Measurements from ENCODE around the gene KIAA2012.

Gene KIAA2012

DNA sequence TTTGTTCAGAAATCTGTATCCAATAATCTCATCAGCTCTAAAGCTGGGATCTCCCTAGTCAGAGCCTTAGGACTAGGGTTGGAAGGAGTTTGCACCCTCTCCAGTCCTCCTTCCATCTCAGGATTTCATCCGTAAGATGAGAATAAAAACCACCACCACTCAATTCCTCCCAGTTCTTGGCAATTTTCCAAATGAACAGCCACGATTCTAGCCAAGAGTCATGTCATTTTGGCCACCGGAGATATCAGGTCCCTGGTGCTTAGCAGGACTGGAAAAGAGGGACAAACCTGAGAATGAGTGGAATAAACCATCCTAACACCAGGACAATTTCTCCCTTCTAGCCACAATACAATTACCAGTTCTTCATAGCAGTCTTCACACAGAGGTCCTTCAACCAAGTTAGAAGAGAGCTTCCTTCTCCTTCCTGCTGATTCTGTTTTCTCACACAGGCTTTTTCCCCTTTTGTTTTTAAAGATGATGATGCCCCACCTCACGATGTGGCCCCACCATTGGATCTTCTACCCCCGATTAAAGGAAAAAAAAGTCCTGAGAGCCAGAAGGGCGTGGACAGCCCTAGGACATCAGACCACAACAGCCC lies 36.2 kb downstream of the KIAA2012 start:
- DNase-seq (ENCODE audit: insufficient read length) (no peak), FAIRE-seq (no peak)
- TF ChIP-seq TAF1 (IDR thresholded peaks at IDR 0.05; ENCODE audit: borderline replicate concordance, low read depth, low read length) (no peak), POLR2A (IDR thresholded peaks at IDR 0.05; ENCODE audit: low read depth, low read length) (no peak), POLR2AphosphoS5 (IDR thresholded peaks at IDR 0.05; ENCODE audit: low read depth, low read length) (no peak)

DNA sequence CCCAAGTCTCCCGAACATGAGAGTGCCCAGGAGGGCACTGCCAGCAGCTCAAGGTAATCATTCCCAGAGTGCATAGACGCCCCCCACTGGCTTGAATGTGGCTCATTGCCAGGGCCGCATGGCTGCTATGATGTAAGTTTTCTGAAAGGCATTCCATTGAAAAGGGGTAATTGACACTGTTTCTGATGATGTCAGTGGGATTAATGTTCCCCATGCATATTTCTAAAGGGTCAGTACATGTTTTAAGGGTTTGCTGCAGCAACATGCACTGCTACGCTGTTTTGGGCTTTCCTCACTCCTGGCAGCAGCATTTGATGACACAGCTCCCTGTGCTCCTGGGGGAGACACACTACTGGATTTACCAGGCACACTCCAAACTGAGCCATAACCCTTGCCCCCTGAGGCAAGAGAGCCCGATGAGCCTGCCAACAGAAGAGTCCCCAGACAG lies 36.7 kb downstream of the KIAA2012 start:
- no peak for DNase-seq (ENCODE audit: insufficient read length)
- no peak for FAIRE-seq

DNA sequence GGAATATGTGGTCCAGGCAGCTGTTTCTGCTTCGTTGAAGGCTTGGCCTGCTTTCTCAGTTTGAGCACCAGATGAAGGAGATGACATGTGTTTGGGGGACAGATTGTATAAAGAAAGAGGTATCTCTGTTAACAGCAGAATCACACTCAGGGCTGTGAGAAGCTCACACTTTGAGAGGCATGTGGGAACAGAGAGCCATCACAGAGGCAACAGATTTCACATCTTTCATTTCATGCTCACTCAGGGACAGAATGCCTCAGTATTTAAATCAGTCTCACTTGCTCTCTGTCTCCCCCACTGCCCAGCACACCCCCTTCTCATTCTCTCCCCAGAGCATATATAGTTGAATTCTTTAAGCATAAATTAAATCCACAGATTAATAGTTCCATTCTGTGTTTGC lies 37.4 kb downstream of the KIAA2012 start:
- DNase-seq (ENCODE audit: insufficient read length) (no peak), FAIRE-seq (no peak)
- TF ChIP-seq POLR2AphosphoS5 (IDR thresholded peaks at IDR 0.05; ENCODE audit: low read depth, low read length) (no peak), TAF1 (IDR thresholded peaks at IDR 0.05; ENCODE audit: borderline replicate concordance, low read depth, low read length) (no peak), POLR2A (IDR thresholded peaks at IDR 0.05; ENCODE audit: low read depth, low read length) (no peak)

More for the DNA sequence above, 36.7 kb downstream of the KIAA2012 start:
- TF ChIP-seq TAF1 (IDR thresholded peaks at IDR 0.05; ENCODE audit: borderline replicate concordance, low read depth, low read length), result no peak
- no peak for TF ChIP-seq POLR2AphosphoS5 (IDR thresholded peaks at IDR 0.05; ENCODE audit: low read depth, low read length)
- TF ChIP-seq POLR2A (IDR thresholded peaks at IDR 0.05; ENCODE audit: low read depth, low read length), result no peak

DNA sequence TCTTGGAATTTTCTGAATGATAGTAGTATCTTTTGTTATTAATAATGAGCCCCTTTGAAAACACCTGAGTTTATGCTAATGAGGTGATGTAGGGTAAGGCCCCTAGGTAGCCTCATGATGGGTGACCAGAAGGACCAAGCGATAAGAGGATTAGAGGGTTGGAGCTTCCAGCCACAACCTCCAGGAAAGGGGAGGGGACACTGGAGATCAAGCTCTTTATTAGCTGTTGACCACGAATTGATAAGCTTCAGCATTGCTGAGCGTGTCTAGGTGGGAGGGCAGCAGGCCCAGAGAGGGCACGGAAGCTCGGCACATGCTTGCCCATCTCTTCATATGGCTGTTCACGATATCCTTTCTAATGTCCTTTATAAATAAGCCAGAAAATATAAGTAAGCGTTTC lies 39.0 kb downstream of the KIAA2012 start:
- FAIRE-seq, result no peak
- TF ChIP-seq POLR2AphosphoS5 (IDR thresholded peaks at IDR 0.05; ENCODE audit: low read depth, low read length) (no peak), POLR2A (IDR thresholded peaks at IDR 0.05; ENCODE audit: low read depth, low read length) (no peak), TAF1 (IDR thresholded peaks at IDR 0.05; ENCODE audit: borderline replicate concordance, low read depth, low read length) (no peak)
- DNase-seq (ENCODE audit: insufficient read length), result no peak

DNA sequence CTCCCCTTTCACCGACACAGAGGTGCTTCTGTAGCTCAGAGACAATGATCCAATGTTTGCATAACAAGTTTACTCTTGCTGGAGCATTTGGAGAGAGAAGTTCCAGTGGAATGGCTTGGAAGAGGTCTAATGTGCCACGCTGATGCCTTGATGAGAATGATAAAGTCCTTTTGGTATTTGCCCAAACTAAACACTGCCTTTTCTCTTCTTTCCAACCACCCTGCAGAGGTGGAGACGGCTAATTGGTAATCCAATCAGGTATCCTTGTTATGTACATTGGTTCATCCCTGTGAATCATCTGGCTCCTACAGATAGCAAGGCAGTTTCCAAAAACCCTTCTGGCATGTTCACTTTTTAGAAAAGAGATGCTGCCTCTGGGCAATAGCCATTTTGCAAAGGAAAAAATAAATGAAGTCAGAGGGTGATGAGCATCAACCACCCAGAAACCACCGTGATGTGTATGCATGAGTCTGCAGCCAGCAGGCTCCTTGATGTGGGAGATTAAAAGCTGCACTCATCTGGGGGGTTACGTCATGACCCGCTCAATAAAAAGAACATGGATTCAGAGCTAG lies 40.6 kb downstream of the KIAA2012 start:
- FAIRE-seq, result no peak
- TF ChIP-seq POLR2AphosphoS5 (IDR thresholded peaks at IDR 0.05; ENCODE audit: low read depth, low read length) (no peak), POLR2A (IDR thresholded peaks at IDR 0.05; ENCODE audit: low read depth, low read length) (no peak), TAF1 (IDR thresholded peaks at IDR 0.05; ENCODE audit: borderline replicate concordance, low read depth, low read length) (no peak)
- no peak for DNase-seq (ENCODE audit: insufficient read length)

DNA sequence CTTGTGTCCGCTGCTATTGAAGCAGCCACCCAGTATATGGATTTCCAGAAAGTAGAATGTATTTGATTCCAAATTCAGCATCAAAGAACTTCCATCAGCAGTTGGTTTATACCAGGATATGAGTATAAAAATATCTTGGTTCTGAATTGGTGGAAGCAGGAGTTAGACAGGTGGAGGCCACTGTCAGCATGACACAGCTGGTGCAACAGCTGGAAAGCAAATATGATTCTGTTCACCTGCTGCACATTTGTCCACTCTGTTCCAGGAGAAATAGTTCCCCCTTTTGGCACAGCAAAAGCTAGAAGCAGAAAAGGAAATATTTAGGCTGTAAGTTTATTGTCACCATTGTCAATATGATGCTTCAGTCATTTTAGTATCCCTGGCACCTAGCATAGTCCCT lies 41.2 kb downstream of the KIAA2012 start:
- no peak for FAIRE-seq
- TF ChIP-seq POLR2A (IDR thresholded peaks at IDR 0.05; ENCODE audit: low read depth, low read length), result no peak
- no peak for TF ChIP-seq POLR2AphosphoS5 (IDR thresholded peaks at IDR 0.05; ENCODE audit: low read depth, low read length)
- DNase-seq (ENCODE audit: insufficient read length), result no peak

DNA sequence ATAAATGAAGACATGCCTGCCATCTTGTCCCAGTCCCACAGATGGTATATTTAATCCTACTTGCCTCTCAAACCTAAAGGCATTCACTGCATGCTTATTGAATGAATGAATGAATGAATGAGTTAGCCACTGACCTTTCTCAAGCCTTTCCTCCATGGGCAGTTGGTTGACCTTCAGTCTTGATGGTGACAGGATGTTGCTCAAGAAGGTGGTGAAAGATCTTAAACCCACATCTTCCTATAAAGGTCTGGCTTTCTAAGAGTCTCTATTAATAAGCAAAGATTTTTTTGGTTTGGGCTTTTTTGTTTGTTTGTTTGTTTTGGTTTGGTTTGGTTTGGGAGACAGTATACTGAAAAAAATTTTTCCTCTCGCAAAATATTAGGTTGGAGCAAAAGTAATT lies 41.7 kb downstream of the KIAA2012 start:
- no peak for FAIRE-seq
- TF ChIP-seq POLR2A (IDR thresholded peaks at IDR 0.05; ENCODE audit: low read depth, low read length), result no peak
- no peak for DNase-seq (ENCODE audit: insufficient read length)

DNA sequence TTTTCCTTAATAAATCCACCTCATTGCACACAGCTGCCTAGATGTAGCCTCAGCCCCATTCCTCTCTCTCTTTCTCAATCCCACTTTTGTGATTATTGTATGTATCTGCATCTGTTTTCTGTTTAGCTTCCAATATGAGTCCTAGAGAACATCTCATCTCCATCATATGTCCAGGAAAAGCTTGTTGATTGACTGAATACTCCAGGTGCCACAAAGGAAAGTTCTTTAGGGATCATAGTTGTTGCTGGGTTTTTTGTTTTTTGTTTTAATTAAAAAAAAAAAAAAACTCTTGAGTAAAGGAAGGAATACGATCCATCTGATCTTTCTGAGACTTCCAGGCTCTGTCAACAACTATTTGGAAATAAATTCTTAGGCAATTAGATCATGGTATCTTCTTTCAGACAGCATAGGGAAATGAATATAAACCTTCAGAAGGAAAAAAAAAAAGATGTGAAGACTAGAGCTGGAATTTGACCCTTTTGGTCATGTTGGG lies 42.5 kb downstream of the KIAA2012 start:
- FAIRE-seq, result no peak
- no peak for TF ChIP-seq POLR2A (IDR thresholded peaks at IDR 0.05; ENCODE audit: low read depth, low read length)
- no peak for TF ChIP-seq POLR2AphosphoS5 (IDR thresholded peaks at IDR 0.05; ENCODE audit: low read depth, low read length)
- no peak for TF ChIP-seq TAF1 (IDR thresholded peaks at IDR 0.05; ENCODE audit: borderline replicate concordance, low read depth, low read length)
- DNase-seq (ENCODE audit: insufficient read length), result no peak

DNA sequence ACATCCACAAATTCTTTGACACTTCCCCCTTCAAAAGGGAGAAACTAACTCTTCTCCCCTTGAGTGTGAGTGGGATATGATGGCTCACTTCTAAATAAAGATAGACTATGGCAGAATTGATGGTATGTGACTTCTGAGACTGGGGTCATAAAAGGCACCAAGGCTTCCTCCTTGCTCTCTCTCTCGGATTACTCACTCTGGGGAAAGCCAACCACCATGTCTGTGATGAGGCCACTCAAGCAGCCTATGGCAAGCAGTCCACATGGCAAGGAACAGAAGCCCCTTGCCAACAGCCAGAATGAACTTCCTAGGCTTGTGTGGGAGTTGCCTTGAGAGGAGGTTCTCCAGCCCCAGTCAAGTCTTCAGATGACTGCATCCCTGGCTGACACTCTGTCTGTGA lies 43.6 kb downstream of the KIAA2012 start:
- TF ChIP-seq TAF1 (IDR thresholded peaks at IDR 0.05; ENCODE audit: borderline replicate concordance, low read depth, low read length), result no peak
- TF ChIP-seq POLR2AphosphoS5 (IDR thresholded peaks at IDR 0.05; ENCODE audit: low read depth, low read length), result no peak
- no peak for TF ChIP-seq POLR2A (IDR thresholded peaks at IDR 0.05; ENCODE audit: low read depth, low read length)
- FAIRE-seq (no peak), DNase-seq (ENCODE audit: insufficient read length) (no peak)

DNA sequence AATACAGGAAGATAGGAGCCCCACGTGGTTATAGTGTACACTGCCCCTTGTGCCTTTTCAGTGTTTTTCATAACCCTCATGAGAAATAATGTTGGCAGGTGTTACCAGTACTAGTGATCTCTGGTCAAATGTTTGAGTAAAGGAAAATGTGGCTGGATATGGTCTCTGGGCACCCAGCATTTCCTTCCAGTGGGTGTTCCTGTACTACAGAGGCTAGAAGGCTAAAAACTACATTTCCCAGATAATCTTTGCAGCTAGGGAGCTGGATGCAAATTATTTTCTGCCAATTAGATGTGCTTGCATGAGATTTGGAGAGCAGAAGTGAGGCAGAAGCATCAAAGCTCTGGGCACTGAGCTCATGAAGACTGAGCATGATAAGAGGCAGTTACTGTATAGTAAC lies 45.1 kb downstream of the KIAA2012 start:
- no peak for FAIRE-seq
- TF ChIP-seq TAF1 (IDR thresholded peaks at IDR 0.05; ENCODE audit: borderline replicate concordance, low read depth, low read length) (no peak), POLR2A (IDR thresholded peaks at IDR 0.05; ENCODE audit: low read depth, low read length) (no peak), POLR2AphosphoS5 (IDR thresholded peaks at IDR 0.05; ENCODE audit: low read depth, low read length) (no peak)
- DNase-seq (ENCODE audit: insufficient read length), result no peak

DNA sequence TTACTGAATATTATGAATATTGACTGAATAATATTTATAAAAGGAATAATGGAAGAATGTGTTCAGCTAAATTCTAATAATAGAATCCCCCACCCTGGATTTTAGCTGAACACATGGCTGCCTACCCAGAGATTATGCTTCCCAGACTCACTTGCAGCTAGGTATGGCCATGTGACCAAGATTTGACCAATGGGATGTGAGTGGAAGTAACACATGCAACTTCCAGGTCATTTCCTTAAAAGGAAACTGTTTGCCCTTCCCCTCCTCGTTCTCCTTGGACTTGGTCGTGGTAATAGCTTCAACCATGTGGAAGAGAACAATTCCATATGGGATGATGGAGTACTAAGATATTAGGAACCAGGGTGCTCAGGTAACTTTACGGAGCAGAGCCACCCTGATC lies 47.8 kb downstream of the KIAA2012 start:
- FAIRE-seq (no peak), DNase-seq (ENCODE audit: insufficient read length) (no peak)
- TF ChIP-seq POLR2A (IDR thresholded peaks at IDR 0.05; ENCODE audit: low read depth, low read length) (no peak), TAF1 (IDR thresholded peaks at IDR 0.05; ENCODE audit: borderline replicate concordance, low read depth, low read length) (no peak), POLR2AphosphoS5 (IDR thresholded peaks at IDR 0.05; ENCODE audit: low read depth, low read length) (no peak)

DNA sequence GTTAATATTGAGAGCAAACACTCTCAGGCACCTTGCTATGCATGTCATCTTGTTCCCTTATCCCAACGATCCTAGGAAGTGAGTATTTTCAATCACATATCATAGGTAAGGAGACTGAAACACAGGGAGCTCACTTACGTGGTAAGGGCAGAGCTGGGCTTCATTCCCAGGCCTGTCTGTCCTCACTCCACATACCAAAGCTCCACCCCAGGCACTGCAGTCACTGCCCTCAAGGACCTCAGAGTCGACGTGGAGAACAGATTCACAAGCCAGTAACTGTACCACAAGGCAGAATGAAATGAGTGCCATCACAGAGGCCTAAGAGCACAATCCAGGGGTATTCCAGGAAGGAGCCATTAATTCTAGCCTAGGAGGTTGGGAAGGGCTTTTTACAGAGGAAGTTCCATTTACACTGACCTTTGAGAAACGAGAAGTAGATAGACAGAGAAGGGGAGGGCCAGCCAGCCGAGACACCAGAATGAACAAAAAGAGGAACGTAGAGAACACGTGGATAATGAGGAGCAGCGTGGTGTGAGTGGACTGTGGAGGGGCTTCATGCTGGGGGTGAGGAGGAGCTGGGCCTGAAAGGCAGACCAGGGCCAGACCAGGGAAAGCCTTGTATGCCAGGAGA lies 48.6 kb downstream of the KIAA2012 start:
- DNase-seq (ENCODE audit: insufficient read length) (no peak), FAIRE-seq (no peak)
- TF ChIP-seq TAF1 (IDR thresholded peaks at IDR 0.05; ENCODE audit: borderline replicate concordance, low read depth, low read length) (no peak), POLR2AphosphoS5 (IDR thresholded peaks at IDR 0.05; ENCODE audit: low read depth, low read length) (no peak), POLR2A (IDR thresholded peaks at IDR 0.05; ENCODE audit: low read depth, low read length) (no peak)

All from GM12892 (cell line).